Ovary (tissue), 3 donors: Measurements from ENCODE around the gene QSER1.

Experiments used
- EP300 ChIP-seq: sonication (generic); formaldehyde crosslinking; IDR thresholded peaks from one replicate; pipeline ENCODE4 v1.6.1; 2017; ENCODE audit warnings: antibody characterized with exemption
- POLR2A ChIP-seq: fragments of 450-650 bp; IDR thresholded peaks from one replicate; pipeline ENCODE4 v1.6.1; 2017; ENCODE audit warnings: antibody characterized with exemption, mild to moderate bottlenecking, moderate library complexity
- TF ChIP-seq, protein P1 (sequence below), 3 donors: fragments of 450-650 bp in 2 of 3; fragments of 200-600 bp in 1 of 3; IDR thresholded peaks; one replicate each; pipeline versions ENCODE4 v1.5.1 to v1.8.0; 2016 to 2022; ENCODE audit warnings: antibody characterized with exemption in 3 of 3, mild to moderate bottlenecking in 1 of 3
- donor health status: DM: no; HTN: no; CAD: no.

- TF ChIP-seq, protein P1, sequence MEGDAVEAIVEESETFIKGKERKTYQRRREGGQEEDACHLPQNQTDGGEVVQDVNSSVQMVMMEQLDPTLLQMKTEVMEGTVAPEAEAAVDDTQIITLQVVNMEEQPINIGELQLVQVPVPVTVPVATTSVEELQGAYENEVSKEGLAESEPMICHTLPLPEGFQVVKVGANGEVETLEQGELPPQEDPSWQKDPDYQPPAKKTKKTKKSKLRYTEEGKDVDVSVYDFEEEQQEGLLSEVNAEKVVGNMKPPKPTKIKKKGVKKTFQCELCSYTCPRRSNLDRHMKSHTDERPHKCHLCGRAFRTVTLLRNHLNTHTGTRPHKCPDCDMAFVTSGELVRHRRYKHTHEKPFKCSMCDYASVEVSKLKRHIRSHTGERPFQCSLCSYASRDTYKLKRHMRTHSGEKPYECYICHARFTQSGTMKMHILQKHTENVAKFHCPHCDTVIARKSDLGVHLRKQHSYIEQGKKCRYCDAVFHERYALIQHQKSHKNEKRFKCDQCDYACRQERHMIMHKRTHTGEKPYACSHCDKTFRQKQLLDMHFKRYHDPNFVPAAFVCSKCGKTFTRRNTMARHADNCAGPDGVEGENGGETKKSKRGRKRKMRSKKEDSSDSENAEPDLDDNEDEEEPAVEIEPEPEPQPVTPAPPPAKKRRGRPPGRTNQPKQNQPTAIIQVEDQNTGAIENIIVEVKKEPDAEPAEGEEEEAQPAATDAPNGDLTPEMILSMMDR (IDR thresholded peaks at IDR 0.05), result no peak
- TF ChIP-seq POLR2A (no peak), EP300 (no peak)
Observed at GRCh38 chr11:33017478-33017877, 124.9 kb downstream of the QSER1 start.
